B cell (primary cell): ENCODE data around the gene ERVV-1. TPM values are rescaled to one million over a fixed set of nuclear protein-coding genes. Genes with fewer than 3 reads are reported as not detected.

ENCODE experiments used
- ATAC-seq: fragments of 200-7000 bp; cut with Tn5 transposase; one replicate; pipeline ENCODE4 v1.10.0; 2021; ENCODE audit warnings: low read depth, mild to moderate bottlenecking, moderate number of reproducible peaks, moderate library complexity
- CTCF ChIA-PET: fragments of 350-600 bp; sonication (Branson Sonifier 250); formaldehyde crosslinking; loops from one replicate; lab custom pipeline; 2021; ENCODE audit warnings: antibody characterized with exemption, inconsistent platforms; lab: Charles Lee
- POLR2A ChIA-PET: fragments of 350-600 bp; sonication (Branson Sonifier 250); formaldehyde crosslinking; loops from one replicate; lab custom pipeline; 2021; ENCODE audit warnings: antibody characterized with exemption; lab: Charles Lee
- DNase-seq: peaks from one replicate; pipeline ENCODE4 v3.0.0; 2013
- H2AFZ ChIP-seq: 2 replicates; pipeline ENCODE4 v1.6.1; 2012; ENCODE audit warnings: mild to moderate bottlenecking, low read depth, low read length; ENCODE audit not compliant: insufficient read depth, poor library complexity, severe bottlenecking
- H3K27ac ChIP-seq, 2 donors: 1 replicate in 1 of 2; 2 replicates in 1 of 2; pipeline ENCODE4 v1.5.1; 2012 to 2013; ENCODE audit warnings: low read length in 2 of 2, mild to moderate bottlenecking in 2 of 2, moderate library complexity in 1 of 2
- H3K27me3 ChIP-seq, 4 experiments: fragments of 200-600 bp in 1 of 4; sonication (generic) in 1 of 4; replicated peaks in 1 of 4; 1 replicate in 2 of 4; 2 replicates in 2 of 4; pipeline versions ENCODE4 v1.6.1 to v1.7.0; 2013 to 2016; ENCODE audit warnings: low read length in 3 of 4, mild to moderate bottlenecking in 2 of 4, mixed read lengths in 1 of 4, moderate library complexity in 1 of 4; ENCODE audit not compliant: insufficient read depth in 4 of 4, control insufficient read depth in 3 of 4; ENCODE audit errors: control extremely low read depth in 1 of 4
- H3K36me3 ChIP-seq, 2 experiments: replicated peaks in 1 of 2; 1 replicate in 1 of 2; 2 replicates in 1 of 2; pipeline versions ENCODE4 v1.6.1 to v1.7.1; 2013; ENCODE audit warnings: low read length in 1 of 2; ENCODE audit not compliant: insufficient read depth in 2 of 2, control insufficient read depth in 1 of 2; ENCODE audit errors: control extremely low read depth in 1 of 2, extremely low read depth in 1 of 2
- H3K4me1 ChIP-seq, 2 donors: fragments of 200-600 bp in 1 of 2; sonication (generic) in 1 of 2; 1 replicate in 1 of 2; 2 replicates in 1 of 2; pipeline versions ENCODE4 v1.5.1 to v1.6.1; 2013 to 2017; ENCODE audit warnings: low read length in 2 of 2; ENCODE audit not compliant: control insufficient read depth in 2 of 2, insufficient read depth in 2 of 2
- H3K4me2 ChIP-seq: replicated peaks from 2 replicates; pipeline ENCODE3; 2012; ENCODE audit warnings: mild to moderate bottlenecking, low read depth, low read length; ENCODE audit not compliant: poor library complexity, severe bottlenecking
- H3K4me3 ChIP-seq, 5 experiments: fragments of 200-600 bp in 1 of 5; sonication (generic) in 1 of 5; 1 replicate in 3 of 5; 2 replicates in 2 of 5; pipeline versions ENCODE4 v1.5.1 to v1.7.0; 2011 to 2016; ENCODE audit warnings: low read length in 4 of 5, mild to moderate bottlenecking in 4 of 5, low read depth in 2 of 5, control low read depth in 1 of 5, moderate library complexity in 1 of 5; ENCODE audit not compliant: insufficient read depth in 1 of 5; ENCODE audit errors: control extremely low read depth in 1 of 5, extremely low read depth in 1 of 5
- H3K79me2 ChIP-seq: fragments of 200-600 bp; sonication (generic); one replicate; pipeline ENCODE4 v1.6.0; 2016; ENCODE audit warnings: low read length; ENCODE audit not compliant: control insufficient read depth, insufficient read depth
- H3K9ac ChIP-seq: fragments of 200-600 bp; sonication (generic); 2 replicates; pipeline ENCODE4 v1.6.1; 2017; ENCODE audit warnings: mild to moderate bottlenecking, low read length, moderate library complexity
- H3K9me3 ChIP-seq, 3 donors: one replicate each; pipeline versions ENCODE4 v1.6.1 to v1.7.1; 2013; ENCODE audit warnings: low read length in 2 of 3; ENCODE audit not compliant: control insufficient read depth in 2 of 3, insufficient read depth in 1 of 3; ENCODE audit errors: control extremely low read depth in 1 of 3
- H4K20me1 ChIP-seq: 2 replicates; pipeline ENCODE4 v1.6.0; 2012; ENCODE audit warnings: mild to moderate bottlenecking, low read length; ENCODE audit not compliant: insufficient read depth, control insufficient read depth, poor library complexity, severe bottlenecking
- H3K27ac Mint-ChIP-seq: one replicate; pipeline ENCODE4 v1.8.0; 2021; ENCODE audit warnings: mixed read lengths
- H3K27me3 Mint-ChIP-seq: one replicate; pipeline ENCODE4 v1.8.0; 2021; ENCODE audit warnings: mixed read lengths
- H3K4me1 Mint-ChIP-seq: one replicate; pipeline ENCODE4 v1.8.0; 2021; ENCODE audit warnings: mixed read lengths
- H3K4me3 Mint-ChIP-seq: one replicate; pipeline ENCODE4 v1.8.0; 2021; ENCODE audit warnings: mixed read lengths
- H3K9me3 Mint-ChIP-seq: one replicate; pipeline ENCODE4 v1.8.0; 2022; ENCODE audit warnings: mixed read lengths; ENCODE audit not compliant: insufficient read depth
- EZH2 ChIP-seq: IDR thresholded peaks from 2 replicates; pipeline ENCODE4 v1.6.1; 2012; ENCODE audit warnings: borderline replicate concordance, low read depth, mild to moderate bottlenecking, moderate library complexity, low read length; ENCODE audit not compliant: insufficient read depth, poor library complexity, severe bottlenecking
- WGBS: methylation state at CpG from one replicate; pipeline ENCODE4 v1.1.5; 2013; ENCODE audit warnings: missing lambda C conversion rate; ENCODE audit not compliant: insufficient coverage; 5-methylcytosine and 5-hydroxymethylcytosine counted together
- intact Hi-C: fragments of 100-400 bp; cut with micrococcal nuclease; formaldehyde crosslinking; loops from one replicate; pipeline ENCODE4 v1.10.0; 2022
- polyA plus RNA-seq: library from polyadenylated mRNA; depleted of rRNA; stranded (reverse); fragments of >200 nt; gene quantifications from 2 replicates; pipeline ENCODE4 v1.2.3, GENCODE V29; 2012
- total RNA-seq, 2 donors: library from RNA; stranded (reverse); fragments of 120-200 nt in 1 of 2; gene quantifications; 1 replicate in 1 of 2; 2 replicates in 1 of 2; pipeline versions ENCODE4 v1.2.3 to v1.2.4, GENCODE V29; 2013 to 2022
- TF ChIP-seq, protein P1 (sequence below): fragments of 200-600 bp; IDR thresholded peaks from one replicate; pipeline ENCODE4 v1.8.0; 2022; ENCODE audit warnings: antibody characterized with exemption, mild to moderate bottlenecking

ERVV-1 gene
- total and polyA plus RNA-seq, 2 donors (not counting 1 experiment from before 2014, with no cell fraction given): 0.49 TPM; not detected in 1

DNA sequence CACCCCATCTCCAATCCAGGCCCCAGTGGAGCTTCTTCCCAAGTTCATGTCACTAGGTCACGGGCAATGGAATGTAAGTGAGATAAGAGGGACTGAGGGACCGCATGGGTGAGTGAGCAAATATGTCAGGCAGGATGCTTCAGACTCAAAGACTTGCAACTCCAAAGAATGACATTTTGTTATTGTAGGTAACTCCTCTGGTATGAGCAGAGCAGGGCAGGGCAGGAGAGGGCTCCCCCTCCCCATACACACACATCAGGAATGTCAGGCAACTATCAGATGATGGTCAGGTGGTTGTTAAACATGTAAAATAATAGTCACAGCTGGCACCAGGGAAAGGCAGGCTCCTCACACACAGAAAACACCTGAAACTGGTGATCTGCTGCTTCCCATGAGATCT is 41.4 kb downstream of the ERVV-1 start:
- Histone ChIP-seq H3K27ac (no peak overlapping the region), H4K20me1 (no peaks in the 10 kb centered on the region), H3K79me2 (no peaks in the 10 kb centered on the region), H3K9me3 (peaks cover 1 to 79% (median 27%) of the 10 kb centered on the region in 3 donors), H3K4me1 (no peaks in the 10 kb centered on the region), H3K36me3 (no peaks in the 10 kb centered on the region), H3K4me2 (no peak overlapping the region), H3K4me3 (no peak overlapping the region), H3K9ac (no peak overlapping the region), H2AFZ (no peak overlapping the region), H3K27me3 (peaks cover 0 to 22% (median 0%) of the 10 kb centered on the region in 4 experiments)
- TF ChIP-seq, protein P1, sequence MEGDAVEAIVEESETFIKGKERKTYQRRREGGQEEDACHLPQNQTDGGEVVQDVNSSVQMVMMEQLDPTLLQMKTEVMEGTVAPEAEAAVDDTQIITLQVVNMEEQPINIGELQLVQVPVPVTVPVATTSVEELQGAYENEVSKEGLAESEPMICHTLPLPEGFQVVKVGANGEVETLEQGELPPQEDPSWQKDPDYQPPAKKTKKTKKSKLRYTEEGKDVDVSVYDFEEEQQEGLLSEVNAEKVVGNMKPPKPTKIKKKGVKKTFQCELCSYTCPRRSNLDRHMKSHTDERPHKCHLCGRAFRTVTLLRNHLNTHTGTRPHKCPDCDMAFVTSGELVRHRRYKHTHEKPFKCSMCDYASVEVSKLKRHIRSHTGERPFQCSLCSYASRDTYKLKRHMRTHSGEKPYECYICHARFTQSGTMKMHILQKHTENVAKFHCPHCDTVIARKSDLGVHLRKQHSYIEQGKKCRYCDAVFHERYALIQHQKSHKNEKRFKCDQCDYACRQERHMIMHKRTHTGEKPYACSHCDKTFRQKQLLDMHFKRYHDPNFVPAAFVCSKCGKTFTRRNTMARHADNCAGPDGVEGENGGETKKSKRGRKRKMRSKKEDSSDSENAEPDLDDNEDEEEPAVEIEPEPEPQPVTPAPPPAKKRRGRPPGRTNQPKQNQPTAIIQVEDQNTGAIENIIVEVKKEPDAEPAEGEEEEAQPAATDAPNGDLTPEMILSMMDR: no peak
- TF ChIP-seq EZH2: no peak
- H3K4me3 Mint-ChIP-seq: no peak overlapping the region
- intact Hi-C loops: no loop called here
- peaks cover 12% of the 10 kb centered on the region for H3K9me3 Mint-ChIP-seq
- WGBS: 60% methylated on average over 1 of the region's 2 CpGs
- POLR2A ChIA-PET: no interaction called here
- CTCF ChIA-PET: interaction anchor here (0.9 kb wide), 1 partner anchor 8 kb away, joined by 3 read pairs; no protein-coding TSS in a partner anchor
- H3K4me1 Mint-ChIP-seq: peaks cover 3% of the 10 kb centered on the region
- peaks cover 24% of the 10 kb centered on the region for H3K27me3 Mint-ChIP-seq
- no peak for ATAC-seq
- no peak overlapping the region for H3K27ac Mint-ChIP-seq
- DNase-seq: no peak

DNA sequence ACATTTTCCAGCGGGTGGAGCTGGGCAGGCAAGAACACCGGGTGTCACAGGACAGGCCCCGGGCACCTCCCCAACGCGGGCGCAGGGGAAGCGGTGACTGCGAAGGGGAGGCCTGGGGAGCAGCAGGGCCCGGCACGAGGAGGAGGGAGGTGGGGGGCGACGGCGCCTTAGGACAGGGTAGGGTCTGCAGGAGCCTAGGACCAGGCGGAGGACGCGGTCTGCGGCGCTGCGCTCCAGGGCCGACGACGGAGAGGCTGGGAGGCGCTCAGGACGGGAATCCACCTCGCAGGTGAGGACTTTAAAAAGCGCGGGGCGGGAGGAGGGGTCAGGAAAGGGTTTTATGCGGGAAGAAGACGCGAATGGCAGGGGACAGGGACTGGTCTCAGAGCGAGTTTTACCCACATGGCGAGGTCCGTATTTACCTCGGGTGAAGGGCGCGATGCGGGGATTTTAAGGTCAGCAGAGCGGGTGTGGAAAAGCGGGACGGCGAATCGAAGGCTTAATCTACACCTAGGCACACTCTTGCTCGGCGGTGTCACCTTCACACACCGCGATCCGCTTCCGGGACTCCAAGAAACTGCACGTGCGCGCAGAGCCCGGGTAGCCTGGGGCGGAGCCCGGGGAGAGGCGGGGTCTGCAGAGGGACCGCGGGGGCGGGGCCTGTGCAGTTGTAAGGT is 44.3 kb downstream of the ERVV-1 start:
- Mint-ChIP-seq H3K27ac (no peak overlapping the region), H3K4me1 (peaks cover 3% of the 10 kb centered on the region), H3K4me3 (no peak overlapping the region), H3K9me3 (peaks cover 14% of the 10 kb centered on the region), H3K27me3 (peaks cover 24% of the 10 kb centered on the region)
- Histone ChIP-seq H3K4me1 (no peaks in the 10 kb centered on the region), H3K4me2 (peak overlapping the region; percentile 5), H3K9me3 (peaks cover 6 to 92% (median 40%) of the 10 kb centered on the region in 3 donors), H3K4me3 (no peak overlapping the region), H3K79me2 (no peaks in the 10 kb centered on the region), H4K20me1 (no peaks in the 10 kb centered on the region), H3K36me3 (no peaks in the 10 kb centered on the region), H2AFZ (no peak overlapping the region), H3K9ac (no peak overlapping the region), H3K27ac (no peak overlapping the region), H3K27me3 (peaks cover 0 to 22% (median 0%) of the 10 kb centered on the region in 4 experiments)
- TF ChIP-seq, protein P1: no peak
- no peak for TF ChIP-seq EZH2
- ATAC-seq (no peak), DNase-seq (no peak)
- ChIA-PET CTCF (no interaction called here), POLR2A (no interaction called here)
- intact Hi-C loops: no loop called here
- WGBS: 23% methylated on average over 56 of the region's 59 CpGs
